B cell (primary cell): ENCODE data around the gene PDILT. TPM values are rescaled to one million over a fixed set of nuclear protein-coding genes. Genes with fewer than 3 reads are reported as not detected.
"Not testable (repeated sequence)": the region's sequence is repeated elsewhere in the genome, so short reads cannot be mapped to it uniquely, and the experiment has no call there.

Experiments
- ATAC-seq: fragments of 200-7000 bp; cut with Tn5 transposase; one replicate; pipeline ENCODE4 v1.10.0; 2021; ENCODE audit warnings: low read depth, mild to moderate bottlenecking, moderate number of reproducible peaks, moderate library complexity
- CTCF ChIA-PET: fragments of 350-600 bp; sonication (Branson Sonifier 250); formaldehyde crosslinking; loops from one replicate; lab custom pipeline; 2021; ENCODE audit warnings: antibody characterized with exemption, inconsistent platforms; lab: Charles Lee
- POLR2A ChIA-PET: fragments of 350-600 bp; sonication (Branson Sonifier 250); formaldehyde crosslinking; loops from one replicate; lab custom pipeline; 2021; ENCODE audit warnings: antibody characterized with exemption; lab: Charles Lee
- DNase-seq: peaks from one replicate; pipeline ENCODE4 v3.0.0; 2013
- H2AFZ ChIP-seq: 2 replicates; pipeline ENCODE4 v1.6.1; 2012; ENCODE audit warnings: mild to moderate bottlenecking, low read depth, low read length; ENCODE audit not compliant: insufficient read depth, poor library complexity, severe bottlenecking
- H3K27ac ChIP-seq, 2 donors: 1 replicate in 1 of 2; 2 replicates in 1 of 2; pipeline ENCODE4 v1.5.1; 2012 to 2013; ENCODE audit warnings: low read length in 2 of 2, mild to moderate bottlenecking in 2 of 2, moderate library complexity in 1 of 2
- H3K27me3 ChIP-seq, 4 experiments: fragments of 200-600 bp in 1 of 4; sonication (generic) in 1 of 4; replicated peaks in 1 of 4; 1 replicate in 2 of 4; 2 replicates in 2 of 4; pipeline versions ENCODE4 v1.6.1 to v1.7.0; 2013 to 2016; ENCODE audit warnings: low read length in 3 of 4, mild to moderate bottlenecking in 2 of 4, mixed read lengths in 1 of 4, moderate library complexity in 1 of 4; ENCODE audit not compliant: insufficient read depth in 4 of 4, control insufficient read depth in 3 of 4; ENCODE audit errors: control extremely low read depth in 1 of 4
- H3K36me3 ChIP-seq, 2 experiments: replicated peaks in 1 of 2; 1 replicate in 1 of 2; 2 replicates in 1 of 2; pipeline versions ENCODE4 v1.6.1 to v1.7.1; 2013; ENCODE audit warnings: low read length in 1 of 2; ENCODE audit not compliant: insufficient read depth in 2 of 2, control insufficient read depth in 1 of 2; ENCODE audit errors: control extremely low read depth in 1 of 2, extremely low read depth in 1 of 2
- H3K4me1 ChIP-seq, 2 donors: fragments of 200-600 bp in 1 of 2; sonication (generic) in 1 of 2; 1 replicate in 1 of 2; 2 replicates in 1 of 2; pipeline versions ENCODE4 v1.5.1 to v1.6.1; 2013 to 2017; ENCODE audit warnings: low read length in 2 of 2; ENCODE audit not compliant: control insufficient read depth in 2 of 2, insufficient read depth in 2 of 2
- H3K4me2 ChIP-seq: replicated peaks from 2 replicates; pipeline ENCODE3; 2012; ENCODE audit warnings: mild to moderate bottlenecking, low read depth, low read length; ENCODE audit not compliant: poor library complexity, severe bottlenecking
- H3K4me3 ChIP-seq, 5 experiments: fragments of 200-600 bp in 1 of 5; sonication (generic) in 1 of 5; 1 replicate in 3 of 5; 2 replicates in 2 of 5; pipeline versions ENCODE4 v1.5.1 to v1.7.0; 2011 to 2016; ENCODE audit warnings: low read length in 4 of 5, mild to moderate bottlenecking in 4 of 5, low read depth in 2 of 5, control low read depth in 1 of 5, moderate library complexity in 1 of 5; ENCODE audit not compliant: insufficient read depth in 1 of 5; ENCODE audit errors: control extremely low read depth in 1 of 5, extremely low read depth in 1 of 5
- H3K79me2 ChIP-seq: fragments of 200-600 bp; sonication (generic); one replicate; pipeline ENCODE4 v1.6.0; 2016; ENCODE audit warnings: low read length; ENCODE audit not compliant: control insufficient read depth, insufficient read depth
- H3K9ac ChIP-seq: fragments of 200-600 bp; sonication (generic); 2 replicates; pipeline ENCODE4 v1.6.1; 2017; ENCODE audit warnings: mild to moderate bottlenecking, low read length, moderate library complexity
- H3K9me3 ChIP-seq, 3 donors: one replicate each; pipeline versions ENCODE4 v1.6.1 to v1.7.1; 2013; ENCODE audit warnings: low read length in 2 of 3; ENCODE audit not compliant: control insufficient read depth in 2 of 3, insufficient read depth in 1 of 3; ENCODE audit errors: control extremely low read depth in 1 of 3
- H4K20me1 ChIP-seq: 2 replicates; pipeline ENCODE4 v1.6.0; 2012; ENCODE audit warnings: mild to moderate bottlenecking, low read length; ENCODE audit not compliant: insufficient read depth, control insufficient read depth, poor library complexity, severe bottlenecking
- H3K27ac Mint-ChIP-seq: one replicate; pipeline ENCODE4 v1.8.0; 2021; ENCODE audit warnings: mixed read lengths
- H3K27me3 Mint-ChIP-seq: one replicate; pipeline ENCODE4 v1.8.0; 2021; ENCODE audit warnings: mixed read lengths
- H3K4me1 Mint-ChIP-seq: one replicate; pipeline ENCODE4 v1.8.0; 2021; ENCODE audit warnings: mixed read lengths
- H3K4me3 Mint-ChIP-seq: one replicate; pipeline ENCODE4 v1.8.0; 2021; ENCODE audit warnings: mixed read lengths
- H3K9me3 Mint-ChIP-seq: one replicate; pipeline ENCODE4 v1.8.0; 2022; ENCODE audit warnings: mixed read lengths; ENCODE audit not compliant: insufficient read depth
- EZH2 ChIP-seq: IDR thresholded peaks from 2 replicates; pipeline ENCODE4 v1.6.1; 2012; ENCODE audit warnings: borderline replicate concordance, low read depth, mild to moderate bottlenecking, moderate library complexity, low read length; ENCODE audit not compliant: insufficient read depth, poor library complexity, severe bottlenecking
- WGBS: methylation state at CpG from one replicate; pipeline ENCODE4 v1.1.5; 2013; ENCODE audit warnings: missing lambda C conversion rate; ENCODE audit not compliant: insufficient coverage; 5-methylcytosine and 5-hydroxymethylcytosine counted together
- intact Hi-C: fragments of 100-400 bp; cut with micrococcal nuclease; formaldehyde crosslinking; loops from one replicate; pipeline ENCODE4 v1.10.0; 2022
- polyA plus RNA-seq: library from polyadenylated mRNA; depleted of rRNA; stranded (reverse); fragments of >200 nt; gene quantifications from 2 replicates; pipeline ENCODE4 v1.2.3, GENCODE V29; 2012
- total RNA-seq, 2 donors: library from RNA; stranded (reverse); fragments of 120-200 nt in 1 of 2; gene quantifications; 1 replicate in 1 of 2; 2 replicates in 1 of 2; pipeline versions ENCODE4 v1.2.3 to v1.2.4, GENCODE V29; 2013 to 2022
- TF ChIP-seq, protein P1 (sequence below): fragments of 200-600 bp; IDR thresholded peaks from one replicate; pipeline ENCODE4 v1.8.0; 2022; ENCODE audit warnings: antibody characterized with exemption, mild to moderate bottlenecking

The PDILT gene
- total and polyA plus RNA-seq, 2 donors (not counting 1 experiment from before 2014, with no cell fraction given) = not detected

DNA sequence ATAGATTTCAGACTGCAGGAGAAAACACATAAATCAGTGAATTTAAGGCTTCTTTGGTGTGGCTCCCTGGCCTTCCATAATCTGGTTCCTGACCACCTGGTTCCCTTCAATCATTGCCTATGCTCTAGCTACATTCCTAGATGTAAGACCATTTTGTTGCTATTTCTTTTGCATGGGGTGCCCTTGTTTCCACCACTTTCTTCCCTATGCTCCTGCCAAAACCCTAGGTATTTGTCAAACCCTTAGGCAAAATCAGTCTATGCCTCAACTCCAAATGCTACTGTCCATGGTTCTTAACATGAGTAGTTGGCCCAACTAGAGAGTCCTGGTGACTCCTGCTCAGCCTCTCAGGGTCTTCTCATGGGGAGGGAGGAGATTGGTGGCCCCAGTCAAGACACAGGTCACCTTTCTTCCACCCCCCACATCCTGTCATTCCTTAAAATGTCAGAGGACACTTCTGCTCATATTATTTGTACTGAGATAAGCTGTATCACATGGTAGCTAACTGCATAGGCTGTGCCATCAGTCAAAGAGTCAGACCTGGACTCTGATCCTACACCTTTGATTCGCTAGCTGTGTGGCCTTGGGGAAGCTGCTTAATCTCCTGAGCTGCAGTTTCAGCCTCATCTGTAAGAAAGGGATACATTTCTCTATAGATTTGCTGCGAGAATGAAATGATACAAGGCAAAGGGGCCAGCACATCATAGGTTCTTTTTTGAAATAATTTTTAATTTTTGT, 19.8 kb upstream of the PDILT start:
- H3K27me3 Mint-ChIP-seq = peaks cover 9% of the 10 kb centered on the region
- no peaks in the 10 kb centered on the region for H3K4me1 Mint-ChIP-seq
- ATAC-seq (no peak), DNase-seq (no peak)
- Histone ChIP-seq H4K20me1 (no peaks in the 10 kb centered on the region), H3K4me1 (no peaks in the 10 kb centered on the region), H3K4me3 (no peak overlapping the region), H3K9ac (no peak overlapping the region), H3K27ac (no peak overlapping the region), H3K79me2 (no peaks in the 10 kb centered on the region), H3K4me2 (no peak overlapping the region), H3K36me3 (no peaks in the 10 kb centered on the region), H2AFZ (no peak overlapping the region), H3K27me3 (no peaks in the 10 kb centered on the region), H3K9me3 (no peaks in the 10 kb centered on the region)
- intact Hi-C loops = no loop called here
- H3K9me3 Mint-ChIP-seq = no peaks in the 10 kb centered on the region
- WGBS = 74% methylated on average over 2 of the region's 2 CpGs
- ChIA-PET POLR2A (no interaction called here), CTCF (no interaction called here)
- no peak overlapping the region for H3K27ac Mint-ChIP-seq
- TF ChIP-seq, protein P1, sequence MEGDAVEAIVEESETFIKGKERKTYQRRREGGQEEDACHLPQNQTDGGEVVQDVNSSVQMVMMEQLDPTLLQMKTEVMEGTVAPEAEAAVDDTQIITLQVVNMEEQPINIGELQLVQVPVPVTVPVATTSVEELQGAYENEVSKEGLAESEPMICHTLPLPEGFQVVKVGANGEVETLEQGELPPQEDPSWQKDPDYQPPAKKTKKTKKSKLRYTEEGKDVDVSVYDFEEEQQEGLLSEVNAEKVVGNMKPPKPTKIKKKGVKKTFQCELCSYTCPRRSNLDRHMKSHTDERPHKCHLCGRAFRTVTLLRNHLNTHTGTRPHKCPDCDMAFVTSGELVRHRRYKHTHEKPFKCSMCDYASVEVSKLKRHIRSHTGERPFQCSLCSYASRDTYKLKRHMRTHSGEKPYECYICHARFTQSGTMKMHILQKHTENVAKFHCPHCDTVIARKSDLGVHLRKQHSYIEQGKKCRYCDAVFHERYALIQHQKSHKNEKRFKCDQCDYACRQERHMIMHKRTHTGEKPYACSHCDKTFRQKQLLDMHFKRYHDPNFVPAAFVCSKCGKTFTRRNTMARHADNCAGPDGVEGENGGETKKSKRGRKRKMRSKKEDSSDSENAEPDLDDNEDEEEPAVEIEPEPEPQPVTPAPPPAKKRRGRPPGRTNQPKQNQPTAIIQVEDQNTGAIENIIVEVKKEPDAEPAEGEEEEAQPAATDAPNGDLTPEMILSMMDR = no peak
- no peak for TF ChIP-seq EZH2
- H3K4me3 Mint-ChIP-seq = no peak overlapping the region

DNA sequence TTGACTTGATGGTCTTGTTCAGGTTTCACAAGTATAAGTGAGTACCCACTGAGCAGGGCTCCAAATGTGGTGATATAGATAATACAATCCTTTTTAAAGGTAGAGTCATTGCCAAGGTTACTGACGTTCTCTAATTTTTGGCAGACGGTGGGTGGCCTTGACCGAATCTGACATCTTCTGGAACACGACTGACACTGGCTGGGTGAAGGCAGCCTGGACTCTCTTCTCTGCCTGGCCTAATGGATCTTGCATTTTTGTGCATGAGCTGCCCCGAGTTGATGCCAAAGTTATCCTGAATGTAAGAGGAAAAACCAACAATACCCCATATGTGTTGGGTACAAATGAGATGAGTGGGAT, 19.2 kb upstream of the PDILT start:
- intact Hi-C loops = not testable (repeated sequence)

DNA sequence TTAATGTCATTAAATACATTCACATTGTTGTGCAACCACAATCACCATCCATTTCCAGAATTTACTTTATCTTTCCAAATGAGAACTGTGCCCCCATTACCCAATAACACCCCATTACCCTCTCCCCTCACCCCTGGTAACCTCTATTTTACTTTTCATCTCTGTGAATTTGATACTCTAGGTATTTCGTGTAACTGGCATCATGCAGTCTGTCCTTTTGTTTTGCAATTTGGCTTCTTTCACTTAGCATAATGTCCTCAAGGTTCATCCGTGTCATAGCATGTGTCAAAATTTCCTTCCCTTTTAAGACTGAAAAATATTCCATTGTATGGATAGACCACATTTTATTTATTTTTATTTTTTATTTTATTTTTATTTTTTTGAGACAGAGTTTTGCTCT, 17.2 kb upstream of the PDILT start:
- H3K27me3 Mint-ChIP-seq, DNase-seq, H3K9me3 ChIP-seq, H3K9ac ChIP-seq, CTCF ChIA-PET, H3K4me2 ChIP-seq, H3K79me2 ChIP-seq, H3K36me3 ChIP-seq, H3K9me3 Mint-ChIP-seq, H2AFZ ChIP-seq, H3K27ac ChIP-seq, H3K4me3 Mint-ChIP-seq, H3K4me1 ChIP-seq, H3K27me3 ChIP-seq, H3K4me1 Mint-ChIP-seq, intact Hi-C loops, POLR2A ChIA-PET, ATAC-seq, H3K4me3 ChIP-seq, H3K27ac Mint-ChIP-seq, H4K20me1 ChIP-seq: not testable (repeated sequence)
- WGBS = no CpG with 5 or more reads among the region's 2 CpGs

More for the DNA sequence above, 19.2 kb upstream of the PDILT start:
- 98% methylated on average over 4 of the region's 5 CpGs for WGBS
- CTCF ChIA-PET, H4K20me1 ChIP-seq, H3K9me3 ChIP-seq, H2AFZ ChIP-seq, H3K4me1 Mint-ChIP-seq, H3K9me3 Mint-ChIP-seq, H3K27me3 ChIP-seq, DNase-seq, ATAC-seq, H3K36me3 ChIP-seq, POLR2A ChIA-PET, H3K27ac Mint-ChIP-seq, H3K27ac ChIP-seq, H3K9ac ChIP-seq, H3K79me2 ChIP-seq, H3K4me3 ChIP-seq, H3K4me3 Mint-ChIP-seq, H3K4me2 ChIP-seq, H3K27me3 Mint-ChIP-seq, H3K4me1 ChIP-seq: not testable (repeated sequence)
